ENCODE results near the gene YPEL5.

GRCh38 chr2:30206461-30207430, 59.9 kb downstream of the YPEL5 start:
- TF ChIP-seq POLR2A (IDR thresholded peaks at IDR 0.05) = no peak
- no peak for TF ChIP-seq CTCF (IDR thresholded peaks at IDR 0.05)
